ENCODE results near the gene CPM. TPM values are rescaled to one million over a fixed set of nuclear protein-coding genes. Genes with fewer than 3 reads are reported as not detected.
A peak's percentile ranks its signal among the peaks of the same experiment; 100 is the strongest.
"Not testable (repeated sequence)": the region's sequence is repeated elsewhere in the genome, so short reads cannot be mapped to it uniquely, and the experiment has no call there.

The CPM gene
- total RNA-seq, 2 experiments from 2014 or later: 1.1 to 1.4 TPM

DNA sequence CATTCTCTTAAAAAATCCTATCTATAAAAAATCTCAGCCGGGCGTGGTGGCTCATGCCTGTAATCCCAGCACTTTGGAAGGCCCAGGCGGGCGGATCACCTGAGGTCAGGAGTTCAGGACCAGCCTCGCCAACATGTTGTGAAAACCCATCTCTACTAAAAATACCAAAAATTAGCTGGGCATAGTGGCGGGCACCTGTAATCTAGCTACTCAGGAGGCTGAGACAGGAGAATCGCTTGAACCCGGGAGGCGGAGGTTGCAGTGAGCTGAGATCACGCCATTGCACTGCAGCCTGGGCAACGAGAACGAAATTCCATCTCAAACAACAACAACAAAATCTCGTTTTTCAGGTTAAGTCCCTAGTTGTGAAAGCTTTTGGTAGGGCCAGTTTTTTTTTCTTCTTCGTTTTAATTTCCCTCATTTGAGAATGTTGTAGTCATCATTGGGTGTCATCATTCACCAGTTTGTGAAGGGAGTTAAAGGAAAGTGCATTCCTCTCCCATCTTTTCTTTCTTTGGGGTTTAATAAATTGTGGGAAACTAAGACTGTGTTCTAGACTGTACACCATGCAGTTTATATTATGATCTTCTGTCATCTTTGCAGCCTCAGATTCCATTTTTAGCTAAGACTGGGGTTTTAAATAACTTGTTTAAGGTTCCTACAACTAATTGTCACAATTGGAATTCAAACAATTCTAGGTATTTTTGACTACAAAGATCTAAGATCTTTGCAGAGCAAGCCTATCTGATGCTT, 101.0 kb downstream of the CPM start:
- CTCF ChIA-PET: interaction anchor here (1.1 to 3.4 kb wide), 5 partner anchors 9 to 24 kb away, joined by 4 to 65 read pairs (median 24); partner anchors contain the start of gene MDM2
- H3K9me3 Mint-ChIP-seq: no peaks in the 10 kb centered on the region
- no peak overlapping the region for H3K4me3 Mint-ChIP-seq
- H3K27ac Mint-ChIP-seq: no peak overlapping the region
- POLR2A ChIA-PET: interaction anchor here (2.2 kb wide), 1 partner anchor 11 kb away, joined by 13 read pairs; no protein-coding TSS in a partner anchor
- H3K4me1 Mint-ChIP-seq: peaks cover 20% of the 10 kb centered on the region
- H3K27me3 Mint-ChIP-seq: no peaks in the 10 kb centered on the region
- H3K36me3 Mint-ChIP-seq (ENCODE audit: low read depth): peaks cover 52% of the 10 kb centered on the region
- DNase-seq: no peak

DNA sequence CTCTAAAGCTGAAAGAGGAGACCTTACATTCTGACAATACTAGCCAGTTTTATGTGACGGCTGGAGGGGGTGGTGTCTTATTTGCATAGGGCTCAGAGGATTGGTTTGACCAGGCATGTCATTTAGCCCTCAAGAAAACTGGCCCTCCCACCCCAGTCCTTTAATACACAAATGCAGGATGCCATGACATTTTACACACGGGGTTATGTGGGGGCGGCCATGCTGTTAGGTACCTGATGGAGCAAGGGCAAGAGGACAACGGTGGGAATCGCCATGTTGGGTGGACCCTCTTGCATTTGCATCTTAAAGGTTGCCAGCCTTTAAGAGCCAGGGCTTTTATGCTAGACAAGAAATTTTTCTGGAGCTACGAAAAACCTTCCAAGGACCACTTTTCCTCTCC, 101.7 kb downstream of the CPM start:
- DNase-seq: no peak
- no peaks in the 10 kb centered on the region for H3K9me3 Mint-ChIP-seq
- peaks cover 20% of the 10 kb centered on the region for H3K4me1 Mint-ChIP-seq
- H3K27me3 Mint-ChIP-seq: no peaks in the 10 kb centered on the region
- ChIA-PET CTCF (interaction anchor here (1.1 to 3.4 kb wide), 9 partner anchors 10 to 266 kb away, joined by 3 to 65 read pairs (median 9); partner anchors contain the start of genes MDM2 and SLC35E3), POLR2A (interaction anchor here (1.0 to 2.4 kb wide), 5 partner anchors 10 to 221 kb away, joined by 4 to 20 read pairs (median 7); partner anchors contain the start of genes MDM2 and RAP1B)
- H3K36me3 Mint-ChIP-seq (ENCODE audit: low read depth): peaks cover 52% of the 10 kb centered on the region
- H3K4me3 Mint-ChIP-seq: no peak overlapping the region
- no peak overlapping the region for H3K27ac Mint-ChIP-seq

DNA sequence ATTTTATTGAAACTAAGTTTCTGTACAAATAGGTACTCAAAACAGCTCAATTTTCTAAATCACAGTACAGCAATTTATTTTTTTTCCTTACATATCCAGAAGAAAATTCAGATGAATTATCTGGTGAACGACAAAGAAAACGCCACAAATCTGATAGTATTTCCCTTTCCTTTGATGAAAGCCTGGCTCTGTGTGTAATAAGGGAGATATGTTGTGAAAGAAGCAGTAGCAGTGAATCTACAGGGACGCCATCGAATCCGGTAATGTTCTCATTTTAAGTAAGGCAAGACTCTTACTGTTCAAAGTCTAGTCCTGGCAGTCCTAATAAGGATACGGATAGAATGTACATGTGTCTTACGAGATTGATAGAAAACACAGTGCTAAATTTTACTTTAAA, 104.3 kb downstream of the CPM start:
- ChIA-PET CTCF (interaction anchor here (1.0 to 1.5 kb wide), 5 partner anchors 9 to 20 kb away, joined by 3 to 10 read pairs (median 4); partner anchors contain the start of gene MDM2), POLR2A (interaction anchor here (1.0 to 1.5 kb wide), 3 partner anchors 15 to 21 kb away, joined by 3 read pairs; no protein-coding TSS in a partner anchor)
- no peak overlapping the region for H3K4me3 Mint-ChIP-seq
- DNase-seq: no peak
- H3K9me3 Mint-ChIP-seq: no peaks in the 10 kb centered on the region
- H3K36me3 Mint-ChIP-seq (ENCODE audit: low read depth): peaks cover 64% of the 10 kb centered on the region
- H3K27ac Mint-ChIP-seq: no peak overlapping the region
- H3K4me1 Mint-ChIP-seq: peaks cover 23% of the 10 kb centered on the region
- no peaks in the 10 kb centered on the region for H3K27me3 Mint-ChIP-seq

DNA sequence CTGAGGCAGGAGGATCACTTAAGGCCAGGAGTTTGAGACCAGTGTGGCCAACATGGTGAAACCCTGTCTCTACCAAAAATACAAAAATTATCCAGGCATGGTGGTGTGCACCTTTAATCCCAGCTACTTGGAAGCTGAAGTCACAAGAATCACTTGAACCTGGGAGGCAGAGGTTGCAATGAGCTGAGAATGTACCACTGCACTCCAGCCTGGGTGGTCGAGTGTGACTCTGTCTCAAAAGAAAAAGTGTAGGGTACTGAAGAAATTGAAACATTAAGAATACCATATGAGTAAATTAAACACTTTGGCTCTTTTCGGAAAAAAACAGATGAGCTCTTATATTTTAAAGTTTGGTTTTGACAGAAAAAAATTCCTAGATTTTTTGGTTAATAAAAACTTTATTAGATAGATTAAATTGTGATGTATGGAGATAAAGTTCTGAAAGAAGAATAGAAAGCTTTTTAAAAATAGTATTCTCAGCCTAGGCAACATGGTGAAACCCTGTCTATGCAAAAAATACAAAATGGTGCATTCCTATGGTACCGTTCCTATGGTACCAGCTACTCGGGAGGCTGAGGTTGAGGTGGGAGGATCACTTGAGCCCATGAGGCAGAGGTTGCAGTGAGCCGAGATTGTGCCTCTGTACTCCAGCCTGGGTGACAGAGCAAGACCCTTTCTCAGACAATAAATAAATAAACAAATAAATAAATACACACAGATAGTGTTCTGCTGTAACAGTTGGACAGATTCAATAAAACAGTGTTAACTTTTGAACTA, 104.9 kb downstream of the CPM start:
- no peaks in the 10 kb centered on the region for H3K9me3 Mint-ChIP-seq
- CTCF ChIA-PET: interaction anchor here (0.8 to 1.5 kb wide), 6 partner anchors 8 to 20 kb away, joined by 3 to 10 read pairs (median 4); partner anchors contain the start of gene MDM2
- no peak overlapping the region for H3K4me3 Mint-ChIP-seq
- POLR2A ChIA-PET: interaction anchor here (0.8 to 1.5 kb wide), 4 partner anchors 14 to 21 kb away, joined by 3 read pairs; no protein-coding TSS in a partner anchor
- no peaks in the 10 kb centered on the region for H3K27me3 Mint-ChIP-seq
- H3K36me3 Mint-ChIP-seq (ENCODE audit: low read depth): peaks cover 69% of the 10 kb centered on the region
- no peak for DNase-seq
- peaks cover 28% of the 10 kb centered on the region for H3K4me1 Mint-ChIP-seq
- no peak overlapping the region for H3K27ac Mint-ChIP-seq

DNA sequence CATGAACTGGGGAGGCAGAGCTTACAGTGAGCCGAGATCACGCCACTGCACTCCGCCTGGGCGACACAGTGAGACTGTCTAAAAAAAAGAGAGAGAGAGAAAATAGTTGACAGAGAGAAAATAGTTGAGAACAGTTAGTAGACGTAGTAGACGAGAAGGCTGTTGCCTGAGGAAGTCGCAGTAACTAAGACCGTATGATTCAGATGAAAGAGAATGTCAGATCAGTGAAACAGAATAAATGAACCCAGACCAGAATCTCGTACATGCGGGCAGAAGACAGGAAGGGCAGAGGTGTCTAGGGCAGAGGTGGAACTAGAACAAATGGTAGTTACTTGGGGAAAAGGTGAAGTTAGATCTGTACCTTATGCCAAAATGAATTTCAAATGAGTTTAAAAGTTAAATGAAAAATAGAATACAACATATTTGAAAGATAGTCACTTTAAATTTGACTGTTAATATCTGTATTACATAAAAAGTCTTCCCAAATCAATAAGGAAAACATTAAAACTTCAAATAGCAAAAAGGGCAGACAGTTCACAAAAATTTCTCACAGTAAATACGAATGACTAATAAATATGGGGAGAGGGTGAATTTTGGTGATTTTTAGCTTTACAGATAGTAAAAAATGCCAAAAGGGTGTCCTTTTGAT, 107.3 kb downstream of the CPM start:
- no peak for DNase-seq
- ChIA-PET POLR2A (interaction anchor here (0.7 to 1.4 kb wide), 2 partner anchors 13 to 14 kb away, joined by 3 to 4 read pairs; no protein-coding TSS in a partner anchor), CTCF (interaction anchor here (1.5 kb wide), 1 partner anchor 11 kb away, joined by 4 read pairs; no protein-coding TSS in a partner anchor)
- no peak overlapping the region for H3K27ac Mint-ChIP-seq
- no peaks in the 10 kb centered on the region for H3K27me3 Mint-ChIP-seq
- peaks cover 36% of the 10 kb centered on the region for H3K4me1 Mint-ChIP-seq
- H3K4me3 Mint-ChIP-seq: no peak overlapping the region
- no peaks in the 10 kb centered on the region for H3K9me3 Mint-ChIP-seq
- H3K36me3 Mint-ChIP-seq (ENCODE audit: low read depth): peaks cover 66% of the 10 kb centered on the region

DNA sequence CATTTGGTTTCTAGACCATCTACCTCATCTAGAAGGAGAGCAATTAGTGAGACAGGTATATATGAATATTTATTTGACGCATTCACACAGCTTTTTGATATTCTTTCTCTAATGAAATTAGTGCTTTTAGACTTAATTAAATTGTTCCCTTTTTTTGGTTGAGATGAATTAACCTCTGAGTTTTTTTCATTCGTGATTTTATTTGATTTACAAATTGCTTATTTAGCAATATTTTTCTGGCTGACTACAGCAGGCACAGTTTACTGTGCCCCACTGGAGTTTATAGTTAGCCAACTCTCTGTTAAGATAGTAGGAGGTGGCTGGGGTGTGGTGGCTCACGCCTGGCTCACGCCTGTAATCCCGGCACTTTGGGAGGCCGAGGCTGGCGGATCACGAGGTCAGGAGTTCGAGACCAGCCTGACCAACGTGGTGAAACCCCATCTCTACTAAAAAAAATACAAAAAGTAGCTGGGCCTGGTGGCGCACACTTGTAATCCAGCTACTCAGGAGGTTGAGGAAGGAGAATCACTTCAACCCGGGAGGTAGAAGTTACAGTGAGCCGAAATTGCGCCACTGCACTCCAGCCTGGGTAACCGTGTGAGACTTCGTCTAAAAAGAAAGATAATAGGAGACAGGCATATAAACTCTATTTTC, 108.2 kb downstream of the CPM start:
- Mint-ChIP-seq H3K4me1 (peaks cover 40% of the 10 kb centered on the region), H3K27me3 (no peaks in the 10 kb centered on the region), H3K9me3 (no peaks in the 10 kb centered on the region), H3K4me3 (no peak overlapping the region), H3K36me3 (ENCODE audit: low read depth) (peaks cover 70% of the 10 kb centered on the region), H3K27ac (no peak overlapping the region)
- POLR2A ChIA-PET: interaction anchor here (1.2 to 1.4 kb wide), 2 partner anchors 10 to 12 kb away, joined by 3 to 4 read pairs; no protein-coding TSS in a partner anchor
- CTCF ChIA-PET: interaction anchor here (1.5 kb wide), 1 partner anchor 12 kb away, joined by 4 read pairs; no protein-coding TSS in a partner anchor
- DNase-seq: no peak

DNA sequence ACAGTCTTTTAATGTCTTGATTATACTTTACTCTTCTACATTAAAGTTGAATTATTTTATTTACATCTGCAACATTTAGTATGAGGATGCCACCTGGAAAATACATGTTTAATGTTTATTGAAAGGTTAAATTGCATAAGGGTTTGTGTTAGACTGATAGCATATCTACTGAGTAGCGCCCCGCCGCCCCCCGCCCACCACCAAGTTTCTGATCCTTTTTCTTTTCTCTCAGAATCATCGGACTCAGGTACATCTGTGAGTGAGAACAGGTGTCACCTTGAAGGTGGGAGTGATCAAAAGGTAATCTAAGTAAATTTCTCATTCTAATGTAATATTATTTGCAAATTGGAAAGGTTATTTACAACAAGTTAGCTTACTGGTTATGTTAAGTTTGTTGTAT, 108.8 kb downstream of the CPM start:
- ChIA-PET POLR2A (interaction anchor here (1.2 to 1.4 kb wide), 2 partner anchors 9 to 11 kb away, joined by 3 to 4 read pairs; no protein-coding TSS in a partner anchor), CTCF (no interaction called here)
- no peak overlapping the region for H3K27ac Mint-ChIP-seq
- peaks cover 45% of the 10 kb centered on the region for H3K4me1 Mint-ChIP-seq
- no peak overlapping the region for H3K4me3 Mint-ChIP-seq
- H3K36me3 Mint-ChIP-seq (ENCODE audit: low read depth): peaks cover 72% of the 10 kb centered on the region
- DNase-seq: no peak
- H3K9me3 Mint-ChIP-seq: no peaks in the 10 kb centered on the region
- no peaks in the 10 kb centered on the region for H3K27me3 Mint-ChIP-seq

DNA sequence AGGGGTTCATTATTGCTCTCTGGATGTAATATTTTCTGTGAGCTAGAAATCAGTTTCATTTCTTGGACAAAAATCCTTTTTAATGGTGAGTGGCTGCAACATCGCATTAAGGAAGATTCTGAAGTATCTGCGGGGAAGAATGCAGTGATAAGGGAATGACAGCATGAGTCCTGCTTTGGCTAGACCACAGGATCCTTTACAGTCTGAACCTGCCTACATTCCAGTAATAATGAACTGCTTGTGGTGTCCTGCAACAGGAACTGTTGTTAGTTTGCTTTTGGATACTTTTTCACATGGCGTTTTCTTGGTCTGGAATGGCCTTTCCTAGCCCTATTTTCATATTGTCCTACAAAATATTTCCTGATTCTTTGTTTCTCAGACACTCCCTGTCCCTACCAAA, 109.3 kb downstream of the CPM start:
- H3K27me3 Mint-ChIP-seq: no peaks in the 10 kb centered on the region
- H3K27ac Mint-ChIP-seq: no peak overlapping the region
- no peaks in the 10 kb centered on the region for H3K9me3 Mint-ChIP-seq

DNA sequence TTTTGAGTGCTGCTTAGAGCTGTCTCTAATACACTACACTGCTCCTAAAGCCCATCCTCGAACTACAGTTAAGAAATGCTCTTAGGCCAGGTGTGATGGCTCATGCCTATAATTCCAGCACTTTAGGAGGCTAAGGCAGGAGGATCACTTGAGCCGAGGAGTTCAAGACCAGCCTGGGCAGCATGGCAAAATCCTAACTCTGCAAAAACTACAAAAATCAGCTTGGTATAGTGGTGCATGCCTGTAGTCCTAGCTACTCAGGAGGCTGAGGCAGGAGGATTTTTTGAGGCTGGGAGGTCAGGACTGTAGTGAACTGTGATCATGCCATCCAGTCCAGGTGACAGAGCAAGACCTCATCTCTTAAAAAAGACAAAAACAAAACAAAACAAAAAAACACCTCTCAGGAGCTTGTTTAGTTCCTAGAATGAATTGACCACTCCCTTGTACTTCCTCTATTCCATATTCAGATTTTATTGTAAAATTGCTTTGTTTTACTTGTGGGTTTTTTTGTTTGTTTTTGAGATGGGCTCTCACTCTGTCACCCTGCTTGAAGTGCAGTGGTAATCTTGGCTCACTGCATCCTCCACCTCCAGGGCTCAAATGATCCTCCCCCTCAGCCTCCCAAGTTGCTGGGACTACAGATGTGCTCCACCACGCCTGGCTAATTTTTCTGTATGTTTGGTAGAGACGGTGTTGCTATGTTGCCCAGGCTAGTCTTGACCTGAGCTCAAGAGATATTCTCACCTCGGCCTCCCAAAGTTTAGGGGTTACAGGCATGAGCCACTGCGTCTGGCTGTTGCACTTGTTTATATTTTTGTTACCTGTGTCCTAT, 111.4 kb downstream of the CPM start:
- H3K9me3 Mint-ChIP-seq: no peaks in the 10 kb centered on the region
- ChIA-PET CTCF (interaction anchor here (1.4 to 2.6 kb wide), 4 partner anchors 9 to 13 kb away, joined by 3 to 18 read pairs (median 8); partner anchors contain the start of gene MDM2), POLR2A (interaction anchor here (0.6 to 4.2 kb wide), 7 partner anchors 9 to 589 kb away, joined by 3 to 33 read pairs (median 3); partner anchors contain the start of gene MDM2)
- no peak overlapping the region for H3K4me3 Mint-ChIP-seq
- H3K27ac Mint-ChIP-seq: peak overlapping the region; percentile 52
- peaks cover 69% of the 10 kb centered on the region for H3K36me3 Mint-ChIP-seq (ENCODE audit: low read depth)
- H3K4me1 Mint-ChIP-seq: peaks cover 48% of the 10 kb centered on the region
- no peak for DNase-seq
- no peaks in the 10 kb centered on the region for H3K27me3 Mint-ChIP-seq

More for the DNA sequence above, 109.3 kb downstream of the CPM start:
- Mint-ChIP-seq H3K4me1 (peaks cover 47% of the 10 kb centered on the region), H3K36me3 (ENCODE audit: low read depth) (peaks cover 73% of the 10 kb centered on the region), H3K4me3 (no peak overlapping the region)
- ChIA-PET CTCF (interaction anchor here (2.6 kb wide), 1 partner anchor 15 kb away, joined by 18 read pairs; the partner anchor contains the start of gene MDM2), POLR2A (interaction anchor here (1.2 kb wide), 1 partner anchor 9 kb away, joined by 4 read pairs; no protein-coding TSS in a partner anchor)
- no peak for DNase-seq

DNA sequence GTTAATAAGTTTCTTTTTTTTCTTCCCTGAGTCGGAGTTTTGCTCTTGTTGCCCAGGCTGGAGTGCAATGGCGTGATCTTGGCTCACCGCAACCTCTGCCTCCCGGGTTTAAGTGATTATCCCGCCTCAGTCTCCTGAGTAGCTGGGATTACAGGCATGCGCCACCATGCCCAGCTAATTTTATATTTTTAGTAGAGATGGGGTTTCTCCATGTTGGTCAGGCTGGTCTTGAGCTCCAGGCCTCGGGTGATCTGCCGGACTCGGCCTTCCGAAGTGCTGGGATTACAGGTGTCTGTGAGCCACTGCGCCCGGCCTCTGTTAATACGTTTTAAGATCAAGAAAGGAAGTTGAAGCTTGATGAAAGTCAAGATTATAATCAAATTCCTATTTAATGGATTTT, 113.5 kb downstream of the CPM start:
- ChIA-PET POLR2A (interaction anchor here (1.5 to 4.2 kb wide), 3 partner anchors 11 to 73 kb away, joined by 4 to 33 read pairs (median 7); partner anchors contain the start of genes MDM2 and SLC35E3), CTCF (interaction anchor here (0.9 to 1.3 kb wide), 5 partner anchors 9 to 73 kb away, joined by 3 to 9 read pairs (median 4); partner anchors contain the start of gene MDM2)
- Mint-ChIP-seq H3K4me1 (peaks cover 54% of the 10 kb centered on the region), H3K36me3 (ENCODE audit: low read depth) (peaks cover 73% of the 10 kb centered on the region)
- H3K27ac Mint-ChIP-seq, H3K9me3 Mint-ChIP-seq, DNase-seq, H3K4me3 Mint-ChIP-seq, H3K27me3 Mint-ChIP-seq: not testable (repeated sequence)

Data from activated CD4-positive, alpha-beta memory T cell treated with anti-CD3 and anti-CD28 coated beads, Interleukin-2, amount 10 ng/mL, durations not matched to agents 7 days and 5 days (primary cell).